Transverse colon (tissue), 3 donors: ENCODE measurements around the gene SNX18.

ENCODE experiments used
- EP300 ChIP-seq: sonication (generic); formaldehyde crosslinking; IDR thresholded peaks from one replicate; pipeline ENCODE4 v1.6.1; 2017; ENCODE audit warnings: antibody characterized with exemption, low read depth
- POLR2A ChIP-seq: fragments of 450-650 bp; IDR thresholded peaks from one replicate; pipeline ENCODE4 v1.6.1; 2016; ENCODE audit warnings: antibody characterized with exemption, mild to moderate bottlenecking, moderate library complexity
- TF ChIP-seq, protein P1 (sequence below), 5 experiments: fragments of 200-600 bp in 3 of 5; fragments of 450-650 bp in 2 of 5; sonication (generic) in 3 of 5; IDR thresholded peaks; 1 replicate in 2 of 5; 2 replicates in 3 of 5; pipeline ENCODE4 v1.5.1; 2016 to 2017; ENCODE audit warnings: antibody characterized with exemption in 5 of 5, inconsistent platforms in 3 of 5, mild to moderate bottlenecking in 2 of 5, moderate library complexity in 1 of 5

DNA sequence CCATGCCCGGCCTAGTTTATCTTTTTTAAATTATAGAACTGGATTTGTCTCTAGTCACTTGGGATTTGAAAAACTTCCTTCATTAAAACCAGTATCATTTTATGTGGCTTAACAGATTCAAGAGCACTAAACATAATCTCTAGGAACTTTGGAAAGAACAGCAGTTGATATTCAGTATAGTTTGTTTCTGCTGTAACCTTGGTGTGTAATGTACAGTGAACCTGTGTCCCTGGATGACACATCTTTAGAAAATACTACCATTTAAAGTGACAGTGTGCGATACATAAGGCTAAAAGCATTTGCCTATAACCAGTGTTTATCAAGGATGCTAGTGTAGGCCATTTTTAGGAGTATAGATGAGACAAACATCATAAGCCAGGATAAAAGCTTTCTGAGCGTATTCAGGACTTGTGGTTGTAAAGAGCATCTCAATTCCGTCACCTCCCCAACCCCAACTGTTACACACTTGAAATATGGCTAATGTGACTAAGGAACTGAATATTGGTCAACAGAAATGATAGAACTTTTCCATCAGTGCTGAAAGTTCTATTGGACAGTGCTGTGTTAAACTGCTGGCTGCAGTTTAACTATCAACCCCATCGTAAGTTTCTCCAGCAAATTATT is 4.4 kb downstream of the SNX18 start:
- TF ChIP-seq, protein P1, sequence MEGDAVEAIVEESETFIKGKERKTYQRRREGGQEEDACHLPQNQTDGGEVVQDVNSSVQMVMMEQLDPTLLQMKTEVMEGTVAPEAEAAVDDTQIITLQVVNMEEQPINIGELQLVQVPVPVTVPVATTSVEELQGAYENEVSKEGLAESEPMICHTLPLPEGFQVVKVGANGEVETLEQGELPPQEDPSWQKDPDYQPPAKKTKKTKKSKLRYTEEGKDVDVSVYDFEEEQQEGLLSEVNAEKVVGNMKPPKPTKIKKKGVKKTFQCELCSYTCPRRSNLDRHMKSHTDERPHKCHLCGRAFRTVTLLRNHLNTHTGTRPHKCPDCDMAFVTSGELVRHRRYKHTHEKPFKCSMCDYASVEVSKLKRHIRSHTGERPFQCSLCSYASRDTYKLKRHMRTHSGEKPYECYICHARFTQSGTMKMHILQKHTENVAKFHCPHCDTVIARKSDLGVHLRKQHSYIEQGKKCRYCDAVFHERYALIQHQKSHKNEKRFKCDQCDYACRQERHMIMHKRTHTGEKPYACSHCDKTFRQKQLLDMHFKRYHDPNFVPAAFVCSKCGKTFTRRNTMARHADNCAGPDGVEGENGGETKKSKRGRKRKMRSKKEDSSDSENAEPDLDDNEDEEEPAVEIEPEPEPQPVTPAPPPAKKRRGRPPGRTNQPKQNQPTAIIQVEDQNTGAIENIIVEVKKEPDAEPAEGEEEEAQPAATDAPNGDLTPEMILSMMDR (IDR thresholded peaks at IDR 0.05) = no peak
- TF ChIP-seq EP300 = no peak
- no peak for TF ChIP-seq POLR2A
